Peyer's patch (tissue), 4 donors: ENCODE data around the gene LIPG. TPM values are rescaled to one million over a fixed set of nuclear protein-coding genes. Genes with fewer than 3 reads are reported as not detected.

Experiments
- DNase-seq, 3 donors: peaks; one replicate each; pipeline ENCODE4 v3.0.0-alpha.2; 2017 to 2019
- H3K27ac ChIP-seq, 4 donors: fragments of 200-600 bp; sonication (generic); one replicate each; pipeline ENCODE4 v1.5.1; 2016 to 2019
- H3K27me3 ChIP-seq, 2 donors: fragments of 200-600 bp; sonication (generic); one replicate each; pipeline ENCODE4 v1.5.1; 2019
- H3K36me3 ChIP-seq, 3 donors: fragments of 200-600 bp; sonication (generic); one replicate each; pipeline ENCODE4 v1.5.1; 2016 to 2019
- H3K4me1 ChIP-seq, 4 donors: fragments of 200-600 bp; sonication (generic); one replicate each; pipeline ENCODE4 v1.5.1; 2016 to 2019
- H3K4me3 ChIP-seq, 4 donors: fragments of 200-600 bp; sonication (generic); 1 replicate in 3 of 4; 2 replicates in 1 of 4; pipeline ENCODE4 v1.5.1; 2016 to 2019; ENCODE audit warnings: mild to moderate bottlenecking in 1 of 4
- H3K9me3 ChIP-seq, 4 donors: fragments of 200-600 bp; sonication (generic); one replicate each; pipeline ENCODE4 v1.5.1; 2016 to 2019; ENCODE audit warnings: mild to moderate bottlenecking in 1 of 4
- POLR2A ChIP-seq, 2 donors: fragments of 450-650 bp; IDR thresholded peaks; one replicate each; pipeline ENCODE4 v1.5.1; 2017; ENCODE audit warnings: antibody characterized with exemption in 2 of 2, mild to moderate bottlenecking in 2 of 2, moderate library complexity in 2 of 2
- total RNA-seq, 4 donors: library from RNA; depleted of rRNA; stranded (reverse); fragments of >200 nt; gene quantifications; one replicate each; pipeline ENCODE4 v1.1.0, GENCODE V29; 2016
- TF ChIP-seq, protein P1 (sequence below), 6 experiments: fragments of 450-650 bp in 4 of 6; fragments of 200-600 bp in 2 of 6; sonication (generic) in 1 of 6; IDR thresholded peaks; one replicate each; pipeline ENCODE4 v1.5.1; 2017 to 2019; ENCODE audit warnings: antibody characterized with exemption in 6 of 6, mild to moderate bottlenecking in 3 of 6, moderate library complexity in 1 of 6

The LIPG gene
- total RNA-seq, 4 donors from 2014 or later, result 19.3 to 63.5 (median 35.7) TPM

DNA sequence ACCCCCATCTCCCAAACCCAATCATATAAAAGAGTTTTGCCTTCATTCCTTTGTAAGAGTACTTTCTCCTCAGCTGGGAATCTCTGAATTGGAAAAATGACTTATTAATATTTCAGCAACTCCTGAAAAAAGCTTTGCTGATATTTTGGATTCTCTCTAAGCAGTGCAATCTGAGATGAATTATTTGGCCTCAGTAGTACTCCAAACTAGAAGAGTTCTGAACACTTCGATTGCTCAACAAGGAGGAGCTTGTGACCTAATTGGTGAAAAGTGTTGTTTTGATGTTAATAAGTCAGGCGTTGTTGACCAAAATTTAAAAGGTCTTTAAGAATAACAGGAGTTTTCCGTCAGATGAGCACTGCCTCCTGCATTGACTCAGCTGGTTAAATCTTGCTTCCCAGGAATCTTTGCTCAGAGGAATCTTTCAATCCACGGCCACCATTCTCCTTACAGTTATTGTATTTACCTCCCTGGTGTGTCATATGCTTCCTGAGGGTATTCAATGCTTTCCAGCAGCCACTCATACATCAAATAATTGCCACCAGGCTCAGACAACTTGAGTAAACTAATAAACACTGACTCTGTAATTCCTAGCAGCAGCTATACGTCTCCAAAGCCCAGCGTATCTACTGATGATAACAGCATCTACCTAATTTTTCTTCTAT lies 24.5 kb upstream of the LIPG start:
- H3K4me1 ChIP-seq, result no peaks in the 10 kb centered on the region
- no peaks in the 10 kb centered on the region for H3K36me3 ChIP-seq
- no peaks in the 10 kb centered on the region for H3K9me3 ChIP-seq
- no peaks in the 10 kb centered on the region for H3K27me3 ChIP-seq
- H3K27ac ChIP-seq, result no peak overlapping the region
- TF ChIP-seq POLR2A (IDR thresholded peaks at IDR 0.05), result no peak
- TF ChIP-seq, protein P1, sequence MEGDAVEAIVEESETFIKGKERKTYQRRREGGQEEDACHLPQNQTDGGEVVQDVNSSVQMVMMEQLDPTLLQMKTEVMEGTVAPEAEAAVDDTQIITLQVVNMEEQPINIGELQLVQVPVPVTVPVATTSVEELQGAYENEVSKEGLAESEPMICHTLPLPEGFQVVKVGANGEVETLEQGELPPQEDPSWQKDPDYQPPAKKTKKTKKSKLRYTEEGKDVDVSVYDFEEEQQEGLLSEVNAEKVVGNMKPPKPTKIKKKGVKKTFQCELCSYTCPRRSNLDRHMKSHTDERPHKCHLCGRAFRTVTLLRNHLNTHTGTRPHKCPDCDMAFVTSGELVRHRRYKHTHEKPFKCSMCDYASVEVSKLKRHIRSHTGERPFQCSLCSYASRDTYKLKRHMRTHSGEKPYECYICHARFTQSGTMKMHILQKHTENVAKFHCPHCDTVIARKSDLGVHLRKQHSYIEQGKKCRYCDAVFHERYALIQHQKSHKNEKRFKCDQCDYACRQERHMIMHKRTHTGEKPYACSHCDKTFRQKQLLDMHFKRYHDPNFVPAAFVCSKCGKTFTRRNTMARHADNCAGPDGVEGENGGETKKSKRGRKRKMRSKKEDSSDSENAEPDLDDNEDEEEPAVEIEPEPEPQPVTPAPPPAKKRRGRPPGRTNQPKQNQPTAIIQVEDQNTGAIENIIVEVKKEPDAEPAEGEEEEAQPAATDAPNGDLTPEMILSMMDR (IDR thresholded peaks at IDR 0.05), result no peak
- no peak overlapping the region for H3K4me3 ChIP-seq
- DNase-seq, result no peak

GRCh38 chr18:49544362-49544761 lies 17.5 kb upstream of the LIPG start:
- DNase-seq, result no peak
- H3K4me3 ChIP-seq, result no peak overlapping the region
- H3K4me1 ChIP-seq, result no peaks in the 10 kb centered on the region
- H3K9me3 ChIP-seq, result no peaks in the 10 kb centered on the region
- no peak for TF ChIP-seq POLR2A (IDR thresholded peaks at IDR 0.05)
- TF ChIP-seq, protein P1 (IDR thresholded peaks at IDR 0.05), result no peak
- no peaks in the 10 kb centered on the region for H3K27me3 ChIP-seq
- no peak overlapping the region for H3K27ac ChIP-seq
- H3K36me3 ChIP-seq, result no peaks in the 10 kb centered on the region

DNA sequence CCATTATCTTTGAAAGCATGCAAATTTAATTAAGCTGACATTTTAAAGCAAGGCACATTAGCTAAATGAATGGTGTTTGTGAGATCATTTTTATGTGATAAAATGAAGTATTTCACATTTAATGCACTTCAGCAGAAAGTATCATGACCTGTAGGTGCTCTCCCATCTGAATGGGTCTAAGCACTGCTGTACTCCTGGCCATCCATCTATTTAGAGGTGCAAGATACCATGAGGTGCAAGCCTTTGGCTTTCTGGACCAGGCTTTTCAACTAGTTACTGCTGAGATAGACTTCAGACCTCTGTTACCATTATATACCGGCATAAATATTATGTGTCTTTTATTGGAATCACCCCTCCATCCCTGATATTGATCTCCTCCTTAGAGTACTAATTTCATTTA lies 15.6 kb upstream of the LIPG start:
- Histone ChIP-seq H3K9me3 (no peaks in the 10 kb centered on the region), H3K4me3 (no peak overlapping the region), H3K27me3 (no peaks in the 10 kb centered on the region), H3K36me3 (no peaks in the 10 kb centered on the region), H3K27ac (no peak overlapping the region), H3K4me1 (no peaks in the 10 kb centered on the region)
- DNase-seq, result no peak
- no peak for TF ChIP-seq POLR2A (IDR thresholded peaks at IDR 0.05)
- TF ChIP-seq, protein P1 (IDR thresholded peaks at IDR 0.05), result no peak

DNA sequence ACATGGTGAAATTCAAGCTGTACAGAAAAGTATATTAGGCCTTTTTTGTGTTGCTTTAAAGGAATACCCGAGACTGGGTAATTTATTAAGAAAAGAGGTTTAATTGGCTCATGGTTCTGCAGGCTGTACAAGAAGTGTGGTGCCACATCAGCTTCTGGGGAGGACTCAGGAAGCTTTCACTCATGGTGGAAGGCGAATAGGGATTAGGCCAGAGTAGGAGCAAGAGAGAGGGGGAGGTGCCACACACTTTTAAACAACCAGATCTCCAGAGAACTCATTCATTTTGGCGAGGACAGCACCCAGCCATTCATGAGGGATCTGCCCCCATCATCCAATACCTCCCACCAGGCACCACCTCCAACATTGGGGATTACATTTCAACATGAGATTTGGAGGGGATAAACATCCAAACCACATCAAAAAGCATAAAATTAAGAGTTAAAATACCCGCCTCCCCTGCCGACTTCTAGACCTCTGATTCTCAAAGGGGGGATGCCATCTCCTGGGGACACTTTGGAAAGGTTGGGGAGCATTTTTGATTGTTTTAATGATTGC lies 15.1 kb upstream of the LIPG start:
- H3K4me1 ChIP-seq, result no peaks in the 10 kb centered on the region
- TF ChIP-seq, protein P1 (IDR thresholded peaks at IDR 0.05), result no peak
- TF ChIP-seq POLR2A (IDR thresholded peaks at IDR 0.05), result no peak
- DNase-seq, result no peak
- no peaks in the 10 kb centered on the region for H3K36me3 ChIP-seq
- H3K9me3 ChIP-seq, result no peaks in the 10 kb centered on the region
- no peaks in the 10 kb centered on the region for H3K27me3 ChIP-seq
- no peak overlapping the region for H3K27ac ChIP-seq
- H3K4me3 ChIP-seq, result no peak overlapping the region

DNA sequence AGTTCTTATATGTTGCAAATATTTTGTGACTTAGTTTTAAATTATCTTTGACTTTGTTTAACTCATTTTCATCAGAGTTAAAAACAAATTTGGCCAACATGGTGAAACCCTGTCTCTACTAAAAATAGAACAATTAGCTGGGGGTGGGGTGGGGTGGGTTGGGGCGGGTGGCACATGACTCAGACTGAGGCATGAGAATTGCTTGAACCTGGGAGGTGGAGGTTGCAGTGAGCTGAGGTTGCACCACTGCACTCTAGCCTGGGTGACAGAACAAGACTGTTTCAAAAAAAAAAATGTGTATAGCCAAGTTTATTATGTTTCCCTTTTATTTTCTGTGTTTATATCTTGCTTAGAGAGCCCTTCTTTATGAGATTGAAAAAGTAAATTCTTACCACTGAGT lies 14.2 kb upstream of the LIPG start:
- no peak overlapping the region for H3K4me3 ChIP-seq
- TF ChIP-seq, protein P1 (IDR thresholded peaks at IDR 0.05), result no peak
- no peak for TF ChIP-seq POLR2A (IDR thresholded peaks at IDR 0.05)
- DNase-seq, result no peak
- H3K36me3 ChIP-seq, result no peaks in the 10 kb centered on the region
- no peak overlapping the region for H3K27ac ChIP-seq
- H3K4me1 ChIP-seq, result no peaks in the 10 kb centered on the region
- no peaks in the 10 kb centered on the region for H3K9me3 ChIP-seq
- no peaks in the 10 kb centered on the region for H3K27me3 ChIP-seq
